GM12872 (cell line): ENCODE results near the gene GJA4.

Experiments
- CTCF ChIP-seq: IDR thresholded peaks from 3 replicates; pipeline ENCODE4 v1.5.1; 2011; ENCODE audit warnings: low read depth, mild to moderate bottlenecking, low read length, moderate library complexity; ENCODE audit not compliant: insufficient read depth

The GJA4 gene

GRCh38 chr1:34770891-34771504 is 21.8 kb upstream of the GJA4 start:
- no peak for TF ChIP-seq CTCF

GRCh38 chr1:34771573-34772371 is 21.0 kb upstream of the GJA4 start:
- TF ChIP-seq CTCF: no peak

- TF ChIP-seq CTCF: no peak
These were observed 17.8 kb upstream of the GJA4 start for GRCh38 chr1:34774957-34775356.

- TF ChIP-seq CTCF: no peak
These were observed 15.9 kb upstream of the GJA4 start for GRCh38 chr1:34776911-34777310.

- no peak for TF ChIP-seq CTCF
These were observed 15.1 kb upstream of the GJA4 start for GRCh38 chr1:34777519-34778321.

- no peak for TF ChIP-seq CTCF
These were observed 14.4 kb upstream of the GJA4 start for GRCh38 chr1:34778381-34778780.

GRCh38 chr1:34779005-34779404 is 13.8 kb upstream of the GJA4 start:
- no peak for TF ChIP-seq CTCF
